Renal cortex interstitium (tissue), 15 donors: ENCODE measurements around the gene KIN. TPM values are rescaled to one million over a fixed set of nuclear protein-coding genes. Genes with fewer than 3 reads are reported as not detected.
A peak's percentile ranks its signal among the peaks of the same experiment; 100 is the strongest.
"Not testable (repeated sequence)": the region's sequence is repeated elsewhere in the genome, so short reads cannot be mapped to it uniquely, and the experiment has no call there.

ENCODE experiments used
- DNase-seq, 11 donors: peaks; one replicate each; pipeline ENCODE4 v3.0.0-alpha.2; 2013; ENCODE audit warnings: low read depth in 9 of 11, low spot score in 4 of 11; ENCODE audit errors: extremely low read depth in 1 of 11
- long read RNA-seq, 16 experiments: transcript quantifications; one replicate each; lab custom pipeline, GENCODE V29; 2026
- polyA plus RNA-seq, 3 donors: library from polyadenylated mRNA; unstranded; fragments of 120-200 nt; gene quantifications; one replicate each; pipeline ENCODE4 v1.2.1, GENCODE V29; 2013; ENCODE audit not compliant: insufficient read length in 3 of 3

KIN gene, protein sequence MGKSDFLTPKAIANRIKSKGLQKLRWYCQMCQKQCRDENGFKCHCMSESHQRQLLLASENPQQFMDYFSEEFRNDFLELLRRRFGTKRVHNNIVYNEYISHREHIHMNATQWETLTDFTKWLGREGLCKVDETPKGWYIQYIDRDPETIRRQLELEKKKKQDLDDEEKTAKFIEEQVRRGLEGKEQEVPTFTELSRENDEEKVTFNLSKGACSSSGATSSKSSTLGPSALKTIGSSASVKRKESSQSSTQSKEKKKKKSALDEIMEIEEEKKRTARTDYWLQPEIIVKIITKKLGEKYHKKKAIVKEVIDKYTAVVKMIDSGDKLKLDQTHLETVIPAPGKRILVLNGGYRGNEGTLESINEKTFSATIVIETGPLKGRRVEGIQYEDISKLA
- polyA plus RNA-seq = 10 to 100 TPM; 19.2 to 25.8 (median 21.1) TPM
- long read RNA-seq, donor 1, full-length matches to known transcripts = 3 of 8 reads
- long read RNA-seq, donor 1, partial matches to known transcripts = 5 of 8 reads
- long read RNA-seq, donor 1, other reads (novel, unspliced or antisense) = 0 of 8 reads
- long read RNA-seq, donor 2, full-length matches to known transcripts = 2 of 2 reads
- long read RNA-seq, donor 2, partial matches to known transcripts = 0 of 2 reads
- long read RNA-seq, donor 2, other reads (novel, unspliced or antisense) = 0 of 2 reads
- long read RNA-seq, donor 3, full-length matches to known transcripts = 7 of 1,068 reads
- long read RNA-seq, donor 3, partial matches to known transcripts = 626 of 1,068 reads
- long read RNA-seq, donor 3, other reads (novel, unspliced or antisense) = 435 of 1,068 reads
- long read RNA-seq, donor 4, full-length matches to known transcripts = 2 of 2 reads
- long read RNA-seq, donor 4, partial matches to known transcripts = 0 of 2 reads
- long read RNA-seq, donor 4, other reads (novel, unspliced or antisense) = 0 of 2 reads
- long read RNA-seq, donor 5 = 0 reads
- long read RNA-seq, donor 6, full-length matches to known transcripts = 5 of 17 reads
- long read RNA-seq, donor 6, partial matches to known transcripts = 12 of 17 reads
- long read RNA-seq, donor 6, other reads (novel, unspliced or antisense) = 0 of 17 reads
- long read RNA-seq, donor 7, full-length matches to known transcripts = 2 of 2 reads
- long read RNA-seq, donor 7, partial matches to known transcripts = 0 of 2 reads
- long read RNA-seq, donor 7, other reads (novel, unspliced or antisense) = 0 of 2 reads
- long read RNA-seq, donor 8, full-length matches to known transcripts = 4 of 1,726 reads
- long read RNA-seq, donor 8, partial matches to known transcripts = 1,242 of 1,726 reads
- long read RNA-seq, donor 8, other reads (novel, unspliced or antisense) = 480 of 1,726 reads
- long read RNA-seq, donor 9, full-length matches to known transcripts = 3 of 3 reads
- long read RNA-seq, donor 9, partial matches to known transcripts = 0 of 3 reads
- long read RNA-seq, donor 9, other reads (novel, unspliced or antisense) = 0 of 3 reads
- long read RNA-seq, donor 10, full-length matches to known transcripts = 1 of 11 reads
- long read RNA-seq, donor 10, partial matches to known transcripts = 10 of 11 reads
- long read RNA-seq, donor 10, other reads (novel, unspliced or antisense) = 0 of 11 reads
- long read RNA-seq, donor 11, partial matches to known transcripts = 6 of 6 reads
- long read RNA-seq, donor 11, other reads (novel, unspliced or antisense) = 0 of 6 reads
- long read RNA-seq, donor 12, full-length matches to known transcripts = 2 of 2 reads
- long read RNA-seq, donor 12, partial matches to known transcripts = 0 of 2 reads
- long read RNA-seq, donor 12, other reads (novel, unspliced or antisense) = 0 of 2 reads
- long read RNA-seq, donor 13 = 0 reads
- long read RNA-seq, donor 14, full-length matches to known transcripts = 2 of 2 reads
- long read RNA-seq, donor 14, partial matches to known transcripts = 0 of 2 reads
- long read RNA-seq, donor 14, other reads (novel, unspliced or antisense) = 0 of 2 reads
- long read RNA-seq, donor 15, full-length matches to known transcripts = 3 of 3 reads
- long read RNA-seq, donor 15, partial matches to known transcripts = 0 of 3 reads
- long read RNA-seq, donor 15, other reads (novel, unspliced or antisense) = 0 of 3 reads
- long read RNA-seq, donor 16, full-length matches to known transcripts = 9 of 1,913 reads
- long read RNA-seq, donor 16, partial matches to known transcripts = 1,696 of 1,913 reads
- long read RNA-seq, donor 16, other reads (novel, unspliced or antisense) = 208 of 1,913 reads

DNA sequence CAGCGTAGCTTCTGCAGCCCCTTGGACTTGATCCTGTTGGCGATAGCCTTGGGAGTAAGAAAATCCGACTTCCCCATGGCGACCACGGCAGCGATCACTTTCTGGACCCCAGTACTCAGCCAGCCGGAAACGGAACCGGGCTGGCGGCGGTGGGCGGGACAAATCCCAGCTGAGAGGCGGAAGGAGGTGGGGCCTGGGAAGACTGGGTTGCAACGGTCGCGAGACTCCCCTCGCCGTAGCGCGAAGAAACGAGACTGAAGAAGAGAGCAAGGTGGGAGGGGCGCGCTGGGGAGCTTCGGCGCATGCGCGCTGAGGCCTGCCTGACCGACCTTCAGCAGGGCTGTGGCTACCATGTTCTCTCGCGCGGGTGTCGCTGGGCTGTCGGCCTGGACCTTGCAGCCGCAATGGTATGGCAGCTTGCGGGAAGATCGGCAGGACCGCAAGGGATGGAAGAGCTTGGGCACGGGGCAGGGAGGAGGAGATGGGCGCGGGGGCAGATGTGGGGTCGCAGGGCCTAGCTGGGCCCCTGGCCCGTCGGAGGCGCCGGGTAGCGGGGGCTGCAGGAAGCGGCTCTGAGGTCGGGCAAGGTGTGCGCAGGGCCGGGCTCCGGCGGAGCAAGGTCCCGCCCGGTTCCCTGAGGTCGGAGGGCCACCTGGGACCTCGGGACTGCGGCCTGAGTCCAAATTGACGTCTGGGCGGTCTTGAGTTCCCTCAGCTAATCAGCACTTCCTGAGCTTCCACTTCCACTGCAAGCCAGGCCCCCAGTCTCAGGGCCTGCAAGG lies at the start of gene KIN, which contains the start of gene ATP5F1C:
Gene KIN, minus strand, starts transcription at position 137 of the 782 bp plus-strand sequence. Its CDS starts 60 bp downstream, at position 77.
Gene ATP5F1C, plus strand, starts transcription at position 321 of the 782 bp plus-strand sequence. Its CDS starts 31 bp downstream, at position 352.
- peak; percentile 93 to 97 (median 95) for DNase-seq

DNA sequence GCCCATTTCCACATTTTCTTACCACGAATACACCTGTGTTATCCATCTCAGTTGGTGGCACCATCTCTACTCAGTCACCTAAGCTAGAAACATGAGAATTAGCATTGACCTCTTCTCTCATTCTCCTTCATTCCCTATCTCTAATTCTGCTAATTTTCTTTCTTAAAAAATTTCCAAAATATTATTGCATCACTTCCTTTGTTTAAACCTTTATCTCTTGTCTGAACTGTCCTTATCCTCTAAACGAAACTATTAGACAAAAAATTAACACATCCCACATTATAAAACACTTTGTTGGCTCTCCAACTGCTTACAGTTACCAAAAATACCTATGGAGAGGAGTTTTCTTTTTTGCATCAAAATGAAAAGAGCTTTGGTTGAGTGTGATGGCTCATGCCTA lies 48.8 kb upstream of the KIN start:
- no peak for DNase-seq

DNA sequence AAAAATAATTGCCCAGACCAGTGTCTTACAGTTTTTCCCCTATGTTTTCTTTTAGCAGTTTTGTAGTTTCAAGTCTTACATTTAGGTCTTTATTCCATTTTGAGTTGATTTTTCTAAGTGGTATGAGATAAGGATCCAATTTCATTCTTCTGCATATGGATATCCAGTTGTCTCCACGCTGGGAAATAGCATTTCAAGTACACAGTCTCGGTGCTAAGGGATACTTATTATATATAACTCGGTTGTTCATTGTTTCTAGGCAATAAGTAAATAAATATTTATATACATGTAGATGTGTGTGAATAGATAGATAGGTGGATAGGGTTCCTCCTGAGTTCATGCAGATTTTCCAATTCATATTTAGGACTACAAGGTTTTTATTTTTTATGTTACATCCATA lies 46.5 kb upstream of the KIN start:
- no peak for DNase-seq

DNA sequence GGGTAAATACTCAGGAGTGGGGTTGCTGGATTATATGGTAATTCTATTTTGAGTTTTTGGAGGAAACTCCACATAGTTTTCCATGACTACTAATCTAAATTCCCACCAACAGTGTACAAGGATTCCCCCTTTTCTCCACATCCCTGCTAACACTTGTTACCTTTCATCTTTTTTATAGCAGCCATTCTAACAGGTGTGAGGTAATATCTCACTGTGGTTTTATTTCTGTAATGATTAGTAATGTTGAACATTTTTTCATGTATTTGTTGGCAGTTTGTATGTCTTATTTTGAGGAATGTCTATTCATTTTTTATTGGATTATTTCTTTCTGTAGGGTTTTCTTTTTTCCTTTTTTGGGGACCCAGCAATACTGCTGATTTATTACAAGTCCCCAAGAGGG lies 45.4 kb upstream of the KIN start:
- DNase-seq = no peak

DNA sequence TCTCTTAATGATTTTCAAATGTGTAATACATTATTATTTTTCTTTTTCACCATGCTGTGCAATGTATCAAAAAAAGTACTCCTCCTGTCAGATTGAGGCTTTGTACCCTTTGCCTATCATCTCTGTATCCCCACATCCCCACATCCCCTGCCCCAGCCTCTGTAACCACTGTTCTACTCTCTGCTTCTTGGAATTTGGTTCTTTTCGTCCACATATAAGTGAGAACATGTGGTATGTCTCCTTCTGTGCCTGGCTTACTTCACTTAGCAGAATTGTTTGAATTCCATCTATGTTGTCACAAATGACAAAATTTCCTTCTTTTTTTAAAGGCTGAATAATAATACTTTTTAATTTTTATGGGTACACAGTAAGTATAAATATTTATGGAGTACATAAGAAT lies 44.3 kb upstream of the KIN start:
- no peak for DNase-seq

DNA sequence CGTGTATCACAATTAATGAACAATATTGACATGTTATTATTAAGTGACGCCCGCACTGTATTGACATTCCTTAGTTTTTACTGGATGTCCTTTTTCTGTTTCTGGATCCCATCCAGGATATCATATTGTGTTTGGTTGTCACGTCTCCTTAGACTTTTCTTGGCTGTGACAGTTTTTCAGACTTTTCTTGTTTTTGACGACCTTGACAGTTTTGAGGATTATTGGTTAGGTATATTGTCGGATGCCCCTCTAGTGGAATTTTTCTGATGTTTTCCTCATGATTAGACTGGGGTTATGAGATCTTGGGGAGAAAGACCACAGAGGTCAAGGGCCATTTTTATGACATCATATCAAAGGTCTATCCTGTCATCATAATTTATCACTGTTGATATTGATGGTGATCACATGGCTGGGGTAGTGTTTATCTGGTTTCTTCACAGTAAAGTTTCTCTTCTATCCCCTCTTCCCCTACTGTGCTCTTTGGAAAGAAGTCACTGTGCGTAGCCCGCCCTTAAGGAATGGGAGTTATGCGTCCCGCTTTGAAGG lies 41.6 kb upstream of the KIN start:
- DNase-seq = no peak

DNA sequence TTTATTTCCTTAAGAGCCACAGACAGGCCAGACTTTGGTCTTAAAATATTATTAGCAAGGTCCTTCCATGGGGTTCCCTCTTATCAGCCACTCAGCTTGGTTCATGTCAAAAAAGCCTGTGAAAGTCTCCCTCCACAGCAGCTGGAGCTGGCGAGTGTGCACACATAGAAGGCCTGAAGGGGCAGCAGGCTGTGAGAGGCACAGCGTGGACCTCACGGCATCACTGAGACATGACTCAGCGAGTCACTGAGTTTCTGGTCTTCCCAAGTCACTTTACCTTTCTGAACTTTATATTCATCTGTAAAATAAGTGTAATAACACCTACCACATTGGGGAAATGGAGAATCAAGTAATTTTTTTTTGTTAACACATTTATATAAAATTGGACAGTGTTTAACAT lies 39.2 kb upstream of the KIN start:
- no peak for DNase-seq

DNA sequence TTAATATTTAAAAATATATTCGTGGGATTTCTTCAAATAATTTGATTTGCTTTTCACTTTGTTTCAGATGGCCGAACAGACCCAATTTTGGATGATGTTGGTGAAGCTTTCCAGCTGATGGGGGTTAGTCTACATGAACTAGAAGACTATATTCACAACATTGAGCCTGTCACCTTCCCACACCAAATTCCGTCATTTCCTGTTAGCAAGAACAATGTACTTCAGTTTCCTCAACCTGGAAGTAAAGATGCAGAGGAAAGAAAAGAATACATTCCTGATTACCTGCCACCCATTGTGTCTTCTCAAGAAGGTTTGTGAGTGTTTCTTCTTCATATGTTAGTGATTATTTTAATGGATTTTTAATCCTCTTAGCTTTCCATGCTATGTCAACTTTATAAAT lies 36.5 kb upstream of the KIN start:
- DNase-seq = no peak

DNA sequence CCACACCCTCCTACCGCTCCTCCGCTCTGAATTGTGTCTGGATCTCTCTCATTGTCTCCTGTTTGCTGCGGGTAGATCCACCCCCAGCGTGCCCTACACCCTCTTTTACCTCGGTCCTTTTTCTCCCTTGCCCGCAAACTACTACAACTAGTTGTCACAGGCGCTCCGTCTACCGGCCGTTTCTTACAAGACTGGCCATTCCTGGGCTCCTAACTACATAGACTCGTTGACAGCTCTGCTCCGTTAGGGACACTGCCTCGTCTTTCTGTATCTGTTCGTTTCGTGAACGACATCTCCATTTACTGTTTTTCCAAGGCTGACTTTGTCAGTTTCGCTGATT lies 31.3 kb upstream of the KIN start:
- peak in 7 of 11 donors; percentile 10 to 25 (median 18) for DNase-seq

DNA sequence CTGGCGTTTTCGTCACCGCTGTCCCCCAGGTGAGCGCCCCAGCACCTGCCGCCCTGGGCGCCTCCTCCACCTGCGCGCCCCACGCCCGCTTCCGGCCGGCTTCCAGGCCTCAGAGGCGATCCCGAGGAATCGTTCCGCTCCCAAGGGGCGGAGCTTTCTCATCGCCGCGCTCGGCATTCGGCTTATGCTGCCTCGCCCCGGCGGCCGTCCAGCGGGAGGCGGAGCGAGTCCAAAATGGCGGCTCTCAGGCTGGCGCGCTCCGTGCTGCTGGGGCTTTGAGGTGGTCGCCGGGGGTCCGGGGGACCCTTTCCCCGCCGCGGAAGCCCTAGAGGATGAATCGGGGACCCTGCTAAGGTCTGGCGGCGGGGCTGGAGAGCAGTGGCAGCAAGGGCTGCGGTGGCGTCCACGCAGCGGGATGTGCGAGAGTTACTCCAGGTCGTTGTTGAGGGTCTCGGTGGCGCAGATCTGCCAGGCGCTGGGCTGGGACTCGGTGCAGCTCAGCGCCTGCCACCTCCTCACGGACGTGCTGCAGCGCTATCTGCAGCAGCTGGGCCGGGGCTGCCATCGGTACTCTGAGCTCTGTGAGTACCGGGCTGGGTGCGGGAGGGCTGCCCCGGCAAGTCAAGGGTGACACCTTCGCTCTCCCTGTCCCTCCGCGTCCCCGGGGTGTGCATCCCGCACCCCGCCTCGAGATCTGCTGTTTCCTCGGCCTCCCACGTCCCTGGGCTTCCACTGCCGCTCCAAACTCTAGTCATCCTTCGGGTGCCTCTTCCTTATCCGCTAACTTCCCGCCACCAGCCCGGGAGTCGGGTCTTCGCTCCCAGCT lies 30.7 kb upstream of the KIN start, which contains the start of gene TAF3:
Gene TAF3, plus strand, starts transcription at position 211 of the 826 bp plus-strand sequence. Its CDS starts 205 bp downstream, at position 416.
- peak; percentile 73 to 93 (median 87) for DNase-seq

DNA sequence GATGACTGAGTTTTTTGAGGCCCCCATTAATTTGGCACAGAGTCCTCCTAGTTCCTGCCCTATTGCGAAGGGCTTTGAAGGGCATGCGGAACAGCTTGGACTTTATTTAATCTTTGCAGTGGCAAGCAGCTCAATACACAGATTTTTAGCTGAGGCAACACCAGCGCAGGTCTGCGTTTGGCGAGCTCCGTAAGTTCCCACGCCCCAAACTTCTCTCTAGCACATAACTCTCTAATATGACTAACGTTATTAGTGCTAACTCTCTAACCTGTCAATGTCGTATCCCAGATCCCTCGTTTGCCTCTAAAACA lies 30.1 kb upstream of the KIN start:
- DNase-seq = no peak

DNA sequence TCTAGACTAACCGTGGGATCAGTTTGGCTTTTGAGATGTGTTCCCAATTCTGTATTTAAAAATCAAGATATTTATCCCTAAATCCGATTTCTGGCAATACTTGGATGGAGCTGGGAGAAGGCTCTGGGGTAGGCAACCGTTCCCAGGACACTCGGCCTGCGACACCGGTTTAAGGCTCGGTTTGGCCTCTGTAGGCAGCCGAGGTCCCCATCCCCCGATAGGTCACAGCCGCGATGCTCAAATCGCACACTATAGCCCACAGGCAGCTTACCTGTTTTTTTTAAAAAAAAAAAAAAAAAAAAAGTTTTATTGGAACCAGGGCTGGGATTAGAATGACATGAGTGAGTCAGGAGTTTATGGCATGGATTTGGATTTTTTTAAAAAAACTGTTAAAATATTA lies 29.8 kb upstream of the KIN start:
- DNase-seq = no peak

DNA sequence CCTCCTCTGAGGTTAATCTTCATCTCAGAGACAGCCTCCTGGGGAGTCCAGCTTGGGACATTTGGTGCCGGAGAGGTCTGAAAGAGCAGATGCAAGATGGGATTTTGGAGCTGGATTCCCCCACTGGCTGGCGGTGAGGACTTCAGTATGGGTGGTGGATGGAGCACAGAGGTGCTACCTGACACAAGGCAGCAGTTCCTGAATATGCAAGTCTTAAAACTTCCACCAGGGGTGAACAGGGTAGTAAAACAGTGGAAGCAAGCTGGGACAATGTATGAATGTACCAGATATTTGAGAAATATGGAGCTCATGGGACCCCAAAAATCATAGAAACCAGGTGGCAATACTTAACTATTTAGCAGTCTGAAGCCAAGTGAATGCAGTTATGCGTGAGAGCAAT lies 25.7 kb upstream of the KIN start:
- no peak for DNase-seq

DNA sequence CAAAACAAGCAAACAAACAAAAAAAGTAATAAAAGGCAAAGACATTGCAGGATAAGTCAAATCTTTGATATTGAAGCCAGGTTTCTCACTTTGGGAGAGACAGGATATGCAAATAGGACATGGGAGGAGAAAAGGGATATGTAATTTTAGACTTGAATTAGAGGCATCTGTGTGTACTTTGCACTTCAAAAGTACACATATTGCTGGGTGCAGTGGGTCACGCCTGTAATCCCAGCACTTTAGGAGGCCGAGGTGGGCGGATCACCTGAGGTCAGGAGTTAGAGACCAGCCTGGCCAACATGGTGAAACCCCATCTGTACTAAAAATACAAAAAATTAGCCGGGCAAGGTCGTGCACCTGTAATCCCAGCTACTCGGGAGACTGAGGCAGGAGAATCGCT lies 23.9 kb upstream of the KIN start:
- DNase-seq = not testable (repeated sequence)

DNA sequence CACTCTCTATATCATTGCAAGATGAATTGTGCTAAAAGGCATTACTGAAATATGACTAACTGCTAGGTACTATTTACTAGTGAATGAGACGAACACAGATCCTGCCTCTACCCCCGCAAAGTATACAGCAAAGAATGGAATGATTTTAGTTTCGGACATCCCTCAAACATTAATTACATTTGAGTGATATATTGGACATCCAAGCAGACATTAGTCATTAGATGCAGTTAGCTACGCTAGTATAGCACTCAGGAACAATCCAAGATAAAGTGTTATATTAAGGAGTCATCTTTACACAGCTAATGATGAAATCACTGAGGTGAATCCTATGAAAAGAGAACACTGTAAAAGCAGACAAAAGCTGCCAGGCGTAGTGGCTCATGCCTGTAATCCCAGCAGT lies 23.2 kb upstream of the KIN start:
- no peak for DNase-seq

DNA sequence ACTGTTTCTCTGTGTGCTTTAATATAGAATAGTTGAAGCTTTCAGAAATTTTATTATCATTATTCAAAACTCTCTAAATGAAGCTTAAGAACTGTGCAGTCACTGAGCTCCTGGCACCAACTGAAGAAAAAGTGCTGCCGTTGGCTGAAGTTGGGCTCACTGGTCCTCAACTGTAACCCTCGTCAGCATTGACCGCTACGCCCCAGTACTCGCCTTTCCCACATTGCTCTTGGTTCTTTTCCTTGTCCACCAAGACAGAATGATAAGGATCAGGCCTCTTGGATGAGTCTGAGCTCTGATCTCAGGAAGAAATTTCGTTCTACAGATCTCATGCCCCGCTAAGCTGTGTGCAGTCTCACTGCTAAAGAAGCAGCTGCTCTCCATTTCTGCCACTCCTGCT lies 22.6 kb upstream of the KIN start:
- no peak for DNase-seq
